KG1 (cell line): ENCODE results near the gene SPIRE1.
"Not testable (repeated sequence)": the region's sequence is repeated elsewhere in the genome, so short reads cannot be mapped to it uniquely, and the experiment has no call there.

ENCODE experiments used
- DNase-seq: peaks from one replicate; lab custom pipeline; 2025; lab: John Stamatoyannopoulos, UW

Gene SPIRE1

GRCh38 chr18:12645751-12646203 lies 12.1 kb downstream of the SPIRE1 start:
- DNase-seq: no peak

GRCh38 chr18:12645254-12645653 lies 12.7 kb downstream of the SPIRE1 start:
- no peak for DNase-seq

GRCh38 chr18:12643756-12644155 lies 14.2 kb downstream of the SPIRE1 start:
- DNase-seq: not testable (repeated sequence)

GRCh38 chr18:12640881-12641200 lies 17.1 kb downstream of the SPIRE1 start:
- DNase-seq: no peak

- DNase-seq: no peak
Observed at GRCh38 chr18:12639990-12640880, 17.7 kb downstream of the SPIRE1 start.

GRCh38 chr18:12638644-12639124 lies 19.2 kb downstream of the SPIRE1 start:
- no peak for DNase-seq

- no peak for DNase-seq
Observed at GRCh38 chr18:12637901-12638643, 19.8 kb downstream of the SPIRE1 start.

- DNase-seq: no peak
Observed at GRCh38 chr18:12637393-12637792, 20.5 kb downstream of the SPIRE1 start.

- DNase-seq: no peak
Observed at GRCh38 chr18:12631831-12632477, 26.0 kb downstream of the SPIRE1 start.

GRCh38 chr18:12630136-12630535 lies 27.8 kb downstream of the SPIRE1 start:
- no peak for DNase-seq

GRCh38 chr18:12628706-12629702 lies 28.9 kb downstream of the SPIRE1 start:
- DNase-seq: no peak

- DNase-seq: not testable (repeated sequence)
Observed at GRCh38 chr18:12627199-12627598, 30.7 kb downstream of the SPIRE1 start.

- no peak for DNase-seq
Observed at GRCh38 chr18:12625241-12625640, 32.7 kb downstream of the SPIRE1 start.

GRCh38 chr18:12621742-12622306 lies 36.1 kb downstream of the SPIRE1 start:
- no peak for DNase-seq

GRCh38 chr18:12615748-12616147 lies 42.2 kb downstream of the SPIRE1 start:
- no peak for DNase-seq

- no peak for DNase-seq
Observed at GRCh38 chr18:12608301-12608700, 49.6 kb downstream of the SPIRE1 start.

- DNase-seq: peak; percentile 37
Observed at GRCh38 chr18:12606592-12607315, 51.2 kb downstream of the SPIRE1 start.

- DNase-seq: no peak
Observed at GRCh38 chr18:12604445-12605007, 53.4 kb downstream of the SPIRE1 start.

GRCh38 chr18:12599966-12600365 lies 57.9 kb downstream of the SPIRE1 start:
- no peak for DNase-seq

GRCh38 chr18:12599543-12599942 lies 58.4 kb downstream of the SPIRE1 start:
- DNase-seq: no peak
